ENCODE data around the gene HTR5A. TPM values are rescaled to one million over a fixed set of nuclear protein-coding genes. Genes with fewer than 3 reads are reported as not detected.

Gene HTR5A
- total and polyA plus RNA-seq, 2 experiments from 2014 or later = not detected

GRCh38 chr7:155123413-155123812, 53.3 kb downstream of the HTR5A start (continued):
- TF ChIP-seq ZNF462 (CRISPR knock-in tag; IDR thresholded peaks at IDR 0.05) (no peak), NANOG (IDR thresholded peaks at IDR 0.05; ENCODE audit: borderline replicate concordance) (no peak), JUNB (IDR thresholded peaks at IDR 0.05; ENCODE audit: unreplicated experiment) (no peak), REST (IDR thresholded peaks at IDR 0.05; ENCODE audit: unreplicated experiment) (no peak)

GRCh38 chr7:155124706-155125105, 54.6 kb downstream of the HTR5A start:
- Histone ChIP-seq H3K4me1 (ENCODE audit: insufficient read depth) (no peaks in the 10 kb centered on the region), H4K20me1 (replicated peaks; ENCODE audit: insufficient read depth) (no peaks in the 10 kb centered on the region), H3K4me3 (no peak overlapping the region), H3K27ac (ENCODE audit: low read depth) (no peak overlapping the region), H3K9me2 (ENCODE audit: insufficient read depth) (no peaks in the 10 kb centered on the region), H3K27me3 (ENCODE audit: insufficient read depth) (no peaks in the 10 kb centered on the region), H2AFZ (no peak overlapping the region), H3K4me2 (no peak overlapping the region), H3F3A (replicated peaks; ENCODE audit: low read depth) (no peaks in the 10 kb centered on the region), H3K36me3 (ENCODE audit: insufficient read depth) (no peaks in the 10 kb centered on the region), H3K79me2 (replicated peaks; ENCODE audit: insufficient read depth) (no peaks in the 10 kb centered on the region)
- Mint-ChIP-seq H3K4me3 (no peak overlapping the region), H3K27ac (peak overlapping the region; percentile 45; the same call in 1 of the 2 replicates), H3K36me3 (ENCODE audit: low read depth) (peaks cover 7% of the 10 kb centered on the region; the same call in 2 of the 3 replicates), H3K9me3 (peaks cover 14% of the 10 kb centered on the region), H3K27me3 (ENCODE audit: insufficient read depth, low read depth, poor library complexity) (peaks cover 5% of the 10 kb centered on the region), H3K4me1 (peaks cover 2% of the 10 kb centered on the region; the same call in 1 of the 3 replicates)
- no peak for DNase-seq (ENCODE audit: low spot score)
- no peak for ATAC-seq
- TF ChIP-seq ZNF462 (CRISPR knock-in tag; IDR thresholded peaks at IDR 0.05) = no peak
- no peak for TF ChIP-seq EZH2phosphoT487 (IDR thresholded peaks at IDR 0.05; ENCODE audit: unreplicated experiment)
- no peak for TF ChIP-seq ZNF114 (CRISPR knock-in tag; IDR thresholded peaks at IDR 0.05)
- TF ChIP-seq JUNB (IDR thresholded peaks at IDR 0.05; ENCODE audit: unreplicated experiment) = no peak

All from GM23338 (cell line).